NCI-H446 treated with DMSO at 0.1 percent for 48 hours (cell line): Measurements from ENCODE around the gene ZFAND3.

ENCODE experiments used
- DNase-seq: peaks from one replicate; lab custom pipeline; 2025; lab: John Stamatoyannopoulos, UW

ZFAND3 gene

GRCh38 chr6:37894585-37894984 is 75.1 kb downstream of the ZFAND3 start:
- DNase-seq: no peak

GRCh38 chr6:37897321-37897720 is 77.8 kb downstream of the ZFAND3 start:
- no peak for DNase-seq

GRCh38 chr6:37897818-37898515 is 78.4 kb downstream of the ZFAND3 start:
- DNase-seq: no peak

- no peak for DNase-seq
Measured at GRCh38 chr6:37903351-37904340, 84.1 kb downstream of the ZFAND3 start.

DNA sequence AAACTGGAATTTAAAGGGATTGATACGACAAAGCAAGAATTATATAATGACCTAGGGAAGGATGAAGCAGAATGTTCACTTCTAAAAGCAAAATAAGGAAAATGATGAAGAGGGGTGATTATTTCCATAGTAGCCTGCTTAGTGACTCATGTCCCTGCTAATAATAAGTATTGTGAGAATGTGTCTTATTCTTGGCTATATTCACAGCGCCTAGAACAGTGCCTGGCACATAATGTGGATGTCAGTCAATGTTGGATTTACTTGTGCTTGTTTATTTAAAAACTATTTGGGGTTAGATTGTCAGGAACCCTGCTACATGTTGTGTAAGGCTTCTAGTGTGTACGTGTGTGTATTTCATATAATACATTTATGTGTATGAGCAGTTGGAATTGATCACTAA is 85.1 kb downstream of the ZFAND3 start:
- no peak for DNase-seq

DNA sequence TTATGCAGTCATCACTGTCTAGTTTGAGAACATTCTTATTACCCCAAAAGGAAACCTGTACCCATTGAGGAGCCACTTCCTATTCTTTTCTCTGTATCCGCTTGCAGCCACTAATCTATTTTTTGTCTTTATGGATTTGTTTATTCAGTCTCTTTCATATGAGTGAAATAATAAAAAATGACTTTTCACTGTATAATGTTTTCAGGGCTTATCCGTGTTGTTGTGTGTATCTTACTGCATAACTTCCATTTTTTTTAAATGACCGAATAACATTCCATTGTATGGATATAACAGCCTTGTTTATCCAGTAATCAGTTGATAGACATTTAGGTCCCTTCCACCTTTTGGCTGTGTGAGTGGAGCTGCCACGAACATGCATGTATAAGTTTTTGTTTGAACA is 86.6 kb downstream of the ZFAND3 start:
- no peak for DNase-seq

- DNase-seq: no peak
Measured at GRCh38 chr6:37910998-37911397, 91.5 kb downstream of the ZFAND3 start.

GRCh38 chr6:37913210-37913609 is 93.7 kb downstream of the ZFAND3 start:
- no peak for DNase-seq

DNA sequence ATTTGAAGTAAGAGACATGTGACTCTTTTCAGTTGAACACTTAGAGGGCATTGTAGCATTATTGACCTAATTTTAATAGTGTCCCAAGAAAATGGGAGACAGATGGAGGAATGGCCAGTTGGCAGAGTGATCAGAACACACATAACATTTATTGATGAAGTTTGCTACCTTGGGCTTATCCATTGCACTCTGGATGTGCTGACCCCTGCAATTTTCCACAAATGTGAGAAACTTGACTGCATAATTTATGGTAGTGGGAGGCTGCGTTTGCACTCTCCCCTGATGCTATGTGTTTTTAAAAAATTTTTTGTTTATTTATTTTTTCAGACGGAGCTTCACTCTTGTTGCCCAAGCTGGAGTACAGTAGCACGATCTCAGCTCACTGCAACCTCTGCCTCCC is 95.9 kb downstream of the ZFAND3 start:
- no peak for DNase-seq

DNA sequence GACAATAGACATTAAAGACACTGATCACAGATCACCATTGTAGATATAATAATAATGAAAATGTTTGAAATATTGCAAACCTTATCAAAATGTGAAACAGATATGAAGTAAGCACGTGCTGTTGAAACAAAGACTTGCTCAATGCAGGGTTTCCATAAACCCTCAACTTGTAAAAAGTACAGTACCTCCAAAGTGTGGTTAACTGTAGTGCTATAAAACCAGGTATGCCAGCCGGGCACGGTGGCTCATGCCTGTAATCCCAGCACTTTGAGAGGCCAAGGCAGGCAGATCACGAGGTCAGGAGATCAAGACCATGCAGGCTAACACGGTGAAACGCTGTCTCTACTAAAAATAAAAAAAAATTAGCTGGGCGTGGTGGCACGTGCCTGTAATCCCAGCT is 96.6 kb downstream of the ZFAND3 start:
- DNase-seq: no peak

GRCh38 chr6:37916675-37917074 is 97.1 kb downstream of the ZFAND3 start:
- DNase-seq: no peak

DNA sequence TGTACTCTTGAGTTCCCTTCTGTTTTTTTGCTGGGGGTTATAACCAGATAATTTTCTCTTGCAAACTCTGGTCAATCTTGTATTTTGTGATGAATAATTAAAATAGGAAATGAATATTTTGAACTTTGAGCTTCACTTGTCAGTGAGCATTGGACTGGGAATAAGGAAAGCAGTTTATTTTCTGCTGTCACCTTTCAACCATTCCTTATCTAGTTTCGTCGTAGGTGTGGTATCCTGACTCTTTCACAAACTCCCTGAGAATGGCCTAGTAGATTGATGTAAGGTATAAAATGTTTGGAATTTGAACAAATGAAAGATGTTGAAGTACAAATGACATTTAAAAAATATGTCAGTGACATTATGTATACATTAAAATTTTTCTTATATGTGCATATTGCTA is 98.0 kb downstream of the ZFAND3 start:
- DNase-seq: no peak

DNA sequence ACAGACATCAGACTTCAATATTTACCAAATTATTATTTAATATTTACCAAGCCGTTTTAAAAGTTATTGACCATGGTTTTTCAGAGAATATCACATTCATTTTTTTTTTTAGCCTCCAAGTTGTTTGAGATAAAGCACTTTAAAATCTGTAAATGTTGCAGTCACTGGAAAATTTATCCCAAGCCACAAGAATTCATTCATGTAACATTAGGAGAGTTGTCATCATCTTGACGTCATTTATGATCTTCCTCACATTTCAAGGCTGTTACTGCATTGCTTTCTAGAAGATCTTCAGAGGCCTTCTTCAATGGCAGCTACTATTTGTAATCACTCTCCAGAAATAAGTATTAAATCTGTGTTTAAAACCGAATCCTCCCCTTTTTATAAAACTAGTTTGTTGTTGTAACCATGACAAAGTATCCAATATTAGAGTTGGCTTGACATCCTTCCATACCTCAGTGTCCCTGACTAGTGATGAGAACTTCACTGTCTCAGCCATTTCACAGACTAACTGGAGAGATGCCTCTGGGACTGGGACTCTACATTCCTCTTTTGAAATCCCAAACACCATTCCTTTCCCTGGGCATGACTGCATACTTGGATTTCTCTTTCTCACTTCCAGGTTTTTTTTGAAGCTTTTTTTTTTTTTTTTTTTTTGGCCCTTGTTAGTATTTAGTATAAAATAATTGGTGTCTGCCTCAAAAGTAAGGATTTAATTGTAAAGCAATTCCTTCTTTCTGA is 100.1 kb downstream of the ZFAND3 start:
- no peak for DNase-seq

GRCh38 chr6:37920667-37921066 is 101.1 kb downstream of the ZFAND3 start:
- no peak for DNase-seq

GRCh38 chr6:37922563-37922962 is 103.0 kb downstream of the ZFAND3 start:
- no peak for DNase-seq

DNA sequence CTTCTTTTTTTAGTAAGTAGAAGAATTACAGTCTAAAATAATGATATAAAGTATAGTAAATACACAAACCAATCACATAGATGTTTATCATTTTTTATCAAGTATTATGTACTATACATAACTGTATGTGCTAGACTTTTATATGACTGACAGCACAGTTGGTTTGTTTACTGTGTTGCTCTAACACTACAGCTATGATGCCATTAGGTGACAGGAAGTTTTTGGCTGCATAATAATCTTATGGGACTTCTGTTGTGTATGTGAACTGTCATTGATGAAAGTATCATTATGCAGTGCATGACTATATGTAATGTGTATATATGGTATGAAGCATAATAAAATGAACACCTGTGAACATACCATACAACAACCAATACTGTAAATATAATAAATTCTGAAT is 104.0 kb downstream of the ZFAND3 start:
- DNase-seq: no peak

DNA sequence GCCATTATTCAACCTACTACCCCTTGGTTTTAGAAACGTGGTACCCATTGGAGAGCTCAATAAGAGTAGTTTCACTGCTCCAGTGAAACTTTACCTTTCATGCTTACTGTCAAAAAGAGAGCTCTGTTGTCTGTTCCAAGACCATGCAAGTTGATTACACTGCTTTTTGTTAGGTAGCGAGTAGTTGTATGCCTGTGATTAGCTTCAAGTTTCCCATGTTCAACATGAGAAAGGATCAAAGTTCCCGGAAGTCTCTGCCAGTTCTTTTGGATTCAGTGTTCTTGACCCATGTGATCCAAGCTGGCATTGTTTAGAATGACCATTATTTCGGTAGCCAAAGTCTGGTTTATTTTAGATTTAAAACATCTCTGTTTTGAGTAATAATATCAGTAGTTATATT is 107.1 kb downstream of the ZFAND3 start:
- DNase-seq: no peak

- no peak for DNase-seq
Measured at GRCh38 chr6:37928217-37928616, 108.7 kb downstream of the ZFAND3 start.

GRCh38 chr6:37930288-37930971 is 110.9 kb downstream of the ZFAND3 start:
- no peak for DNase-seq

GRCh38 chr6:37931066-37931465 is 111.5 kb downstream of the ZFAND3 start:
- no peak for DNase-seq

GRCh38 chr6:37934276-37934675 is 114.7 kb downstream of the ZFAND3 start:
- DNase-seq: no peak

- no peak for DNase-seq
Measured at GRCh38 chr6:37936150-37936549, 116.6 kb downstream of the ZFAND3 start.
